ENCODE measurements around the gene UBA52. TPM values are rescaled to one million over a fixed set of nuclear protein-coding genes. Genes with fewer than 3 reads are reported as not detected.
"Not testable (repeated sequence)": the region's sequence is repeated elsewhere in the genome, so short reads cannot be mapped to it uniquely, and the experiment has no call there.

Gene UBA52
- total and polyA plus RNA-seq, 2 experiments from 2014 or later, result 708 to 755 TPM

DNA sequence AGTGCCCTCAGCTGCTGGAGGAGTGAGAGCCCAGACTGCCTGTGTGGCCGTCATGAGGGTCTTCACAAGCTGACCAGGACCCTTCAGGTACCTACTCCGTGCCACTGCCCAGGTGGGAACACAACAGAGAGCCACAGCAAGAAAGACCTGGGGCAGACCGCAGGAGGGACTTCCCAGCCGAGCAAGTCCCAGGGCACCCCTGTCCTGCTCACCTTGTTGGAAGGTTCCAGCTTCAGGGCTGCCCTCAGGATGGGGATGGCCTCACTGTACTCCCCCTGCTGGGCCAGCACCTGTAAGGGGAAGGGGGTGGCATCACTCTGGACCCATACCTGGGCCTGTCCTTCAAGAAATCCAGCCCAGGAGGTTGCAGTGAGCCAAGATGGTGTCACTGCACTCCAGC is 38.6 kb upstream of the UBA52 start:
- no peak overlapping the region for H3K27ac ChIP-seq
- H3K27me3 ChIP-seq (replicated peaks; ENCODE audit: insufficient read depth), result no peaks in the 10 kb centered on the region
- H4K20me1 ChIP-seq (ENCODE audit: insufficient read depth), result no peaks in the 10 kb centered on the region
- H3K9ac ChIP-seq, result no peak overlapping the region
- H3F3A ChIP-seq (ENCODE audit: insufficient read depth), result no peaks in the 10 kb centered on the region
- H3K9me2 ChIP-seq (ENCODE audit: insufficient read depth), result no peaks in the 10 kb centered on the region
- WGBS, 2 experiments (ENCODE audit: low coverage in 1 of 2, low lambda C conversion rate in 2 of 2, missing lambda C conversion rate in 2 of 2), result 98 to 100% methylated on average over 4 of the region's 4 CpGs
- DNase-seq, result no peak
- H3K4me3 ChIP-seq, result no peak overlapping the region
- in situ Hi-C loops (cut with MboI), result no loop called here
- no peaks in the 10 kb centered on the region for H3K9me3 ChIP-seq (ENCODE audit: low read depth)
- no peak overlapping the region for H3K4me2 ChIP-seq (ENCODE audit: unreplicated experiment)
- no peak for TF ChIP-seq EZH2 (IDR thresholded peaks at IDR 0.05; ENCODE audit: insufficient read depth, poor library complexity, severe bottlenecking)
- TF ChIP-seq EZH2phosphoT487 (IDR thresholded peaks at IDR 0.05; ENCODE audit: insufficient read depth, low read depth), result no peak
- H2AFZ ChIP-seq, result no peak overlapping the region
- H3K4me1 ChIP-seq (ENCODE audit: insufficient read depth), result no peaks in the 10 kb centered on the region
- H3K79me2 ChIP-seq (ENCODE audit: insufficient read depth), result no peaks in the 10 kb centered on the region
- H3K36me3 ChIP-seq (ENCODE audit: low read depth), result peaks cover 4% of the 10 kb centered on the region; the same call in 1 of the 2 replicates

DNA sequence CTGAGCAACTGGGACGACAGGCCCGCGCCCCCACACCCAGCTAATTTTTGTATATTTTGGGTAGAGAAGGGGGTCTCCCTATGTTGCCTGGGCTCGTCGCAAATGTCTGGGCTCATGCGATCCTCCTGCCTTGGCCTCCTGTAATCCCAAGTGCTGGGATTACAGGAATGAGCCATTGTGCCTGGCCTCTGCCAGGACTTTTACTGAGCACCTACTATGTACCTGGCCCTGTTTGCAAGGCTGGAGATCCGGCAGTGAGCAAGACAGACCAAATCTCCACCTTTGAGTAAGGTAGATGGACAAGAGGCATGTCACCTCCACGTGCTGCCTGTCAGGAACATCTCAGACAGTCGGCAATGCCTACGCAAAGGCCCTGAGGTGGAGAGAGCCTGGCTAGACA is 35.2 kb upstream of the UBA52 start:
- Histone ChIP-seq H3K36me3 (ENCODE audit: low read depth) (peaks cover 4% of the 10 kb centered on the region; the same call in 1 of the 2 replicates), H3K4me3 (no peak overlapping the region), H3K9me2 (ENCODE audit: insufficient read depth) (no peaks in the 10 kb centered on the region), H4K20me1 (ENCODE audit: insufficient read depth) (no peaks in the 10 kb centered on the region), H3K9ac (no peak overlapping the region), H3K79me2 (ENCODE audit: insufficient read depth) (peaks cover 20% of the 10 kb centered on the region), H3K27me3 (replicated peaks; ENCODE audit: insufficient read depth) (no peaks in the 10 kb centered on the region), H3K4me2 (ENCODE audit: unreplicated experiment) (no peak overlapping the region), H3F3A (ENCODE audit: insufficient read depth) (0 out of 2 replicates have a peak, but pooled peaks cover 1% of the 10 kb centered on the region), H3K4me1 (ENCODE audit: insufficient read depth) (0 out of 2 replicates have a peak, but pooled peaks cover 1% of the 10 kb centered on the region), H3K27ac (no peak overlapping the region), H3K9me3 (ENCODE audit: low read depth) (no peaks in the 10 kb centered on the region), H2AFZ (no peak overlapping the region)
- in situ Hi-C loops (cut with MboI), result no loop called here
- no peak for TF ChIP-seq EZH2 (IDR thresholded peaks at IDR 0.05; ENCODE audit: insufficient read depth, poor library complexity, severe bottlenecking)
- no peak for TF ChIP-seq EZH2phosphoT487 (IDR thresholded peaks at IDR 0.05; ENCODE audit: insufficient read depth, low read depth)
- no peak for DNase-seq
- 98 to 99% methylated on average over 10 of the region's 10 CpGs for WGBS, 2 experiments (ENCODE audit: low coverage in 1 of 2, low lambda C conversion rate in 2 of 2, missing lambda C conversion rate in 2 of 2)

DNA sequence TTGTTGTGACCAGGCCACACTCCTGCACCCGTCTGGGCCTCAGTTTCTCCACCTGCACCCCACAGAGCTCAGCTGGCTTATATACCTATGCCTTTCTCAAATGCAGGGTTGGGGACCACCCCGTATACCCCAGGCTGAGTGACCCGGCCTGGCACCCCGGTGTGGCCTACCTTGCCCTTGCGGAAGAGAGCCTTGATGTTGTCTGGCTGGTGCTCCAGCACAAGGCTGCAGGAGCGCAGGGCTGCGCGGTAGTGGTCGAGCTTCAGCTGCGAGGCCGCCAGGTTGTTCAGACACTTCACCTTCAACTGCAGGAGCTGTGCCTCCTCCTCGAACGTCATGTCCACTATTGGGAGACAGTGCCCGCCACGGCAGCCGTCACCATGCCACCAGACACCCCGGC is 34.2 kb upstream of the UBA52 start:
- no peak for DNase-seq
- H3K9ac ChIP-seq, result no peak overlapping the region
- no peaks in the 10 kb centered on the region for H3K27me3 ChIP-seq (replicated peaks; ENCODE audit: insufficient read depth)
- TF ChIP-seq EZH2 (IDR thresholded peaks at IDR 0.05; ENCODE audit: insufficient read depth, poor library complexity, severe bottlenecking) (no peak), EZH2phosphoT487 (IDR thresholded peaks at IDR 0.05; ENCODE audit: insufficient read depth, low read depth) (no peak)
- no peak overlapping the region for H3K27ac ChIP-seq
- H3K36me3 ChIP-seq (ENCODE audit: low read depth), result peaks cover 3% of the 10 kb centered on the region; the same call in 1 of the 2 replicates
- no peaks in the 10 kb centered on the region for H4K20me1 ChIP-seq (ENCODE audit: insufficient read depth)
- no peaks in the 10 kb centered on the region for H3K9me2 ChIP-seq (ENCODE audit: insufficient read depth)
- in situ Hi-C loops (cut with MboI), result no loop called here
- WGBS, 2 experiments (ENCODE audit: low coverage in 1 of 2, low lambda C conversion rate in 2 of 2, missing lambda C conversion rate in 2 of 2), result 92 to 95% methylated on average over 14 to 17 of the region's 17 CpGs
- no peaks in the 10 kb centered on the region for H3K9me3 ChIP-seq (ENCODE audit: low read depth)
- no peak overlapping the region for H3K4me2 ChIP-seq (ENCODE audit: unreplicated experiment)
- peaks cover 30% of the 10 kb centered on the region for H3K79me2 ChIP-seq (ENCODE audit: insufficient read depth)
- 0 out of 2 replicates have a peak, but pooled peaks cover 8% of the 10 kb centered on the region for H3F3A ChIP-seq (ENCODE audit: insufficient read depth)
- no peak overlapping the region for H3K4me3 ChIP-seq
- no peak overlapping the region for H2AFZ ChIP-seq
- H3K4me1 ChIP-seq (ENCODE audit: insufficient read depth), result peaks cover 11% of the 10 kb centered on the region

DNA sequence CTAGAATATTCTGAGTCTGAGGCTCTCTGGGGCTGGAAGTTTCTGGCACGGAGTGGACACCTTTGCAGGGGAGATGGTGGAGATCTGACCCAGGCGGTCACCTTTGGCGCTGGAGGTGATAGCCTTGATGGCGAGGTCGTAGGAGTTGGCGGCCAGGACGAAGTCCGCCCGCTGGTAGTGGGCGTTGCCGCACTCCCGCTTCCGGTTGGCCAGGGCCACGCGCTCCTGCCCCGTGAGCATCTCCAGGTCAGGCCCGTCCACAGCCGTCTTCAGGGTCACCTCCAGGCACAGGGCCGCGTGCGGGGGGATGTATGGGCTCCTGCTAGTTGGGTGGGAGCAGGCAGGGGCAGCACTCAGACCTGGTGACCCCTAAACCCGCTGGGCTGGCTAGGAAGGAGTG is 33.5 kb upstream of the UBA52 start:
- H3K9me3 ChIP-seq (ENCODE audit: low read depth), result no peaks in the 10 kb centered on the region
- no peak for DNase-seq
- no peak overlapping the region for H3K4me2 ChIP-seq (ENCODE audit: unreplicated experiment)
- WGBS, 2 experiments (ENCODE audit: low coverage in 1 of 2, low lambda C conversion rate in 2 of 2, missing lambda C conversion rate in 2 of 2), result 90 to 93% methylated on average over 21 to 22 of the region's 22 CpGs
- TF ChIP-seq EZH2phosphoT487 (IDR thresholded peaks at IDR 0.05; ENCODE audit: insufficient read depth, low read depth), result no peak
- H3K4me1 ChIP-seq (ENCODE audit: insufficient read depth), result peaks cover 11% of the 10 kb centered on the region
- 0 out of 2 replicates have a peak, but pooled peaks cover 8% of the 10 kb centered on the region for H3F3A ChIP-seq (ENCODE audit: insufficient read depth)
- no peak overlapping the region for H3K4me3 ChIP-seq
- no peak overlapping the region for H3K9ac ChIP-seq
- H3K79me2 ChIP-seq (ENCODE audit: insufficient read depth), result peaks cover 33% of the 10 kb centered on the region
- H3K9me2 ChIP-seq (ENCODE audit: insufficient read depth), result no peaks in the 10 kb centered on the region
- H4K20me1 ChIP-seq (ENCODE audit: insufficient read depth), result no peaks in the 10 kb centered on the region
- H2AFZ ChIP-seq, result no peak overlapping the region
- no peaks in the 10 kb centered on the region; the same call in 1 of the 2 replicates for H3K36me3 ChIP-seq (ENCODE audit: low read depth)
- H3K27me3 ChIP-seq (replicated peaks; ENCODE audit: insufficient read depth), result no peaks in the 10 kb centered on the region
- in situ Hi-C loops (cut with MboI), result no loop called here
- no peak overlapping the region for H3K27ac ChIP-seq

DNA sequence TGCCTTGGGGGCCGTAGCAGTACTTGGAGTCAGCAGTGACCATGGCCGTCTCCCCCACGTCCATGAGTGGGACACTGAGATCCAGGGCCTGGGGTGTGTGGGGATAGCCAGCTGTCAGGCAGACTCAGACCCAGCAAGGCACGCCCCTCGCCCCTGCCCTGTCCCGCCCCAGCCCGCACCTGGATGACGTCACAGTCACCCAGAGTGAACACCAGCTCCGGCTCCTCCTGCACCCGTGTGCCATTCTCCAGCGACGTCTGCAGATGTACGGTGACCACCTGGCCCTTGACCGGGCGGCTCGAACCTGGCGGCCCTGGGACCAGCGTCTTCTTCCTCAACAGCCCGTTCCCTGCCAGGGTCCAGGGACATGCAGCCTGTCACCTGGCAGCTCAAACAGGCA is 32.3 kb upstream of the UBA52 start:
- WGBS, 2 experiments (ENCODE audit: low coverage in 1 of 2, low lambda C conversion rate in 2 of 2, missing lambda C conversion rate in 2 of 2), result 97% methylated on average over 9 to 19 of the region's 19 CpGs

DNA sequence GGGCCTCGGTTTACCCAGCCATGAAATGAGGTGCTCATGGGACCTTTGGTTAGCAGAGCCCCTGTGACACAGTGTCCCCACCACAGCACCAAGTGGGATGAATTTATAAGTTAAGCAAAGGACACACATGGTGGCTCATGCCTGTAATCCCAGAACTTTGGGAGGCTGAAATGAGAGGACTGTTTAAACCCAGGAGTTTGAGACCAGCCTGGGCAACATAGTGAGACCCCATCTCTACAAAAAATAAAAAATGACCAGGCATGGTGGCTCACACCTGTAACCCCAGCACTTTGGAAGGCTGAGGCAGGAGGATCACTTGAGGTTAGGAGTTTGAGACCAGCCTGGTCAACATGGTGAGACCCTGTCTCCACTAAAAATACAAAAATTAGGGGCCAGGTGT is 31.5 kb upstream of the UBA52 start:
- 90 to 100% methylated on average over 1 of the region's 1 CpG for WGBS, 2 experiments (ENCODE audit: low coverage in 1 of 2, low lambda C conversion rate in 2 of 2, missing lambda C conversion rate in 2 of 2)
- H3K4me2 ChIP-seq (ENCODE audit: unreplicated experiment); H3K9me2 ChIP-seq (ENCODE audit: insufficient read depth); H4K20me1 ChIP-seq (ENCODE audit: insufficient read depth); H3K27ac ChIP-seq; H2AFZ ChIP-seq; H3K27me3 ChIP-seq (replicated peaks; ENCODE audit: insufficient read depth); H3K4me3 ChIP-seq; H3K9ac ChIP-seq; H3K36me3 ChIP-seq (ENCODE audit: low read depth); DNase-seq; H3F3A ChIP-seq (ENCODE audit: insufficient read depth); in situ Hi-C loops (cut with MboI); H3K9me3 ChIP-seq (ENCODE audit: low read depth): not testable (repeated sequence)
- H3K79me2 ChIP-seq (ENCODE audit: insufficient read depth), result peaks cover 33% of the 10 kb centered on the region
- peaks cover 16% of the 10 kb centered on the region for H3K4me1 ChIP-seq (ENCODE audit: insufficient read depth)

More for the DNA sequence above, 32.3 kb upstream of the UBA52 start:
- Histone ChIP-seq H3K4me1 (ENCODE audit: insufficient read depth) (peaks cover 16% of the 10 kb centered on the region), H3K27ac (no peak overlapping the region), H3K4me2 (ENCODE audit: unreplicated experiment) (no peak overlapping the region), H3K36me3 (ENCODE audit: low read depth) (no peaks in the 10 kb centered on the region; the same call in 1 of the 2 replicates), H3K79me2 (ENCODE audit: insufficient read depth) (peaks cover 33% of the 10 kb centered on the region), H4K20me1 (ENCODE audit: insufficient read depth) (no peaks in the 10 kb centered on the region), H2AFZ (no peak overlapping the region), H3K27me3 (replicated peaks; ENCODE audit: insufficient read depth) (no peaks in the 10 kb centered on the region), H3K4me3 (no peak overlapping the region), H3F3A (ENCODE audit: insufficient read depth) (0 out of 2 replicates have a peak, but pooled peaks cover 8% of the 10 kb centered on the region), H3K9me2 (ENCODE audit: insufficient read depth) (no peaks in the 10 kb centered on the region), H3K9ac (no peak overlapping the region), H3K9me3 (ENCODE audit: low read depth) (no peaks in the 10 kb centered on the region)
- no peak for DNase-seq
- in situ Hi-C loops (cut with MboI), result no loop called here
- TF ChIP-seq EZH2 (IDR thresholded peaks at IDR 0.05; ENCODE audit: insufficient read depth, poor library complexity, severe bottlenecking), result no peak
- no peak for TF ChIP-seq EZH2phosphoT487 (IDR thresholded peaks at IDR 0.05; ENCODE audit: insufficient read depth, low read depth)

All from GM23248 (cell line).